ENCODE measurements around the gene SFTPB.

DNA sequence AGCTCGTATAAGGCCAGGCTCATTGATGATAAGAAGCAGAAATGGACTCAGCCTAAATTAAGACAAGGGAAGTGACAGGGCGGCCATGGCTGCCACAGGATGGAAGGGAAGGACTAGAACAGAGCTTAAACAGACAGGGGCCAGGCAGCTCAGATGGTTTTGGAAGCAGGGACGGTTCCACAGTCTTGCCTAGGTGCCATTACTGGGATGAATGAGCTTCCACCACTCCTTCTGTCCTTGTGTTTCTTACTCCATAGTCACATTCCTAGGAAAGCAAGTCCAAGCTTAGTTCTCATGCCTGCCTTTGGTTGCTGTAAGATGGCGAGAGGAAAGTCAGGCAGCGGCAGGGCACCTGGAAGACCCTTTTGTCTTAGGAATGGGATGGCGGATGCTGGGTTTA lies 38.1 kb upstream of the SFTPB start:
- TF ChIP-seq FOXK2 (IDR thresholded peaks at IDR 0.05) (no peak), L3MBTL2 (conservative IDR thresholded peaks at IDR 0.05) (no peak), SUZ12 (IDR thresholded peaks at IDR 0.05) (no peak), ELF4 (IDR thresholded peaks at IDR 0.05) (no peak), FOXM1 (IDR thresholded peaks at IDR 0.05; ENCODE audit: borderline replicate concordance) (no peak), ARNT (IDR thresholded peaks at IDR 0.05) (no peak)
